Right ventricle myocardium inferior (tissue), 1 donor: ENCODE data around the gene BTRC. TPM values are rescaled to one million over a fixed set of nuclear protein-coding genes. Genes with fewer than 3 reads are reported as not detected.

Experiments used
- ATAC-seq: fragments of 200-7000 bp; cut with Tn5 transposase; one replicate; pipeline ENCODE4 v1.9.1; 2020; ENCODE audit warnings: mild to moderate bottlenecking, moderate library complexity
- DNase-seq: peaks from one replicate; pipeline ENCODE4 v3.0.0; 2021; ENCODE audit errors: missing footprints
- intact Hi-C: fragments of 100-400 bp; cut with DNase I; formaldehyde crosslinking; loops from one replicate; pipeline ENCODE4 v1.11.0; 2022
- total RNA-seq: library from RNA; stranded (reverse); fragmentation: NEBNext Ultra II Directional; extraction: Animal tissue kit (Norgen Biotek cat#: 25700); gene quantifications from one replicate; pipeline ENCODE4 v1.2.1, GENCODE V29; 2021
- donor health status: DM: no; HTN: yes; CAD: no; lungs with severe emphysema.

BTRC gene
- total RNA-seq, 1 donor from 2014 or later = 30.9 TPM

- intact Hi-C loops = no loop called here
- ATAC-seq (no peak), DNase-seq (no peak)
Observed at GRCh38 chr10:101492814-101493213, 138.8 kb downstream of the BTRC start.

- DNase-seq (no peak), ATAC-seq (no peak)
- intact Hi-C loops = no loop called here
Observed at GRCh38 chr10:101493249-101493648, 139.3 kb downstream of the BTRC start.

GRCh38 chr10:101493782-101494281 is 139.9 kb downstream of the BTRC start:
- no peak for DNase-seq
- intact Hi-C loops = no loop called here

GRCh38 chr10:101494650-101495049 is 140.7 kb downstream of the BTRC start:
- intact Hi-C loops = no loop called here
- DNase-seq = no peak
- no peak for ATAC-seq

More at GRCh38 chr10:101493782-101494281, 139.9 kb downstream of the BTRC start:
- ATAC-seq = no peak

GRCh38 chr10:101495324-101495925 is 141.5 kb downstream of the BTRC start:
- DNase-seq (no peak), ATAC-seq (no peak)
- intact Hi-C loops = no loop called here

- no peak for DNase-seq
- intact Hi-C loops = no loop called here
Observed at GRCh38 chr10:101504438-101504837, 150.5 kb downstream of the BTRC start.

GRCh38 chr10:101506829-101507661 is 153.1 kb downstream of the BTRC start:
- ATAC-seq = no peak
- no peak for DNase-seq
- intact Hi-C loops = no loop called here

More at GRCh38 chr10:101504438-101504837, 150.5 kb downstream of the BTRC start:
- ATAC-seq = no peak

GRCh38 chr10:101507828-101508227 is 153.9 kb downstream of the BTRC start:
- ATAC-seq = no peak
- no peak for DNase-seq
- intact Hi-C loops = no loop called here

DNA sequence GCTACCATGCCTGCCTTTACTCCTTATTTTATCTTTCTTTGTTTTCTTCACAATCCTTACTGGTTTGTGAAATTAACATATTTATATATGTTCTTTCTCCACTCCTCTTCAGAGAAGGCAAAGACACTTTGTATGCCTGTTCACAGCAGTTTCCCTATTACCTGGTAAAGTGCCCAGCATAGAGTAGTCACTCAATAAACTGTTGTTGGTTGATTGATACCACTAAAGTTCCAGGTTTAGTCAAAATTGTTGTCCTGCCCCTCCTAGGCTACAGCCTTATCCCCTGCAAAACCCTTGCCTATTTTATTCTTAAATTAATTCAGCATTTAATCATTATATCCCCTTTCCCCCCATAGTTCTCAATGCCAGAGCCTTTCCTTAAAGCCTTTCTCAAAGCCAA is 158.0 kb downstream of the BTRC start:
- intact Hi-C loops = no loop called here
- DNase-seq = no peak
- no peak for ATAC-seq

GRCh38 chr10:101512738-101513137 is 158.8 kb downstream of the BTRC start:
- intact Hi-C loops = no loop called here
- ATAC-seq (no peak), DNase-seq (no peak)

GRCh38 chr10:101513733-101514132 is 159.8 kb downstream of the BTRC start:
- DNase-seq (no peak), ATAC-seq (no peak)
- intact Hi-C loops = no loop called here

GRCh38 chr10:101525848-101526247 is 171.9 kb downstream of the BTRC start:
- intact Hi-C loops = no loop called here
- ATAC-seq (peak; percentile 63), DNase-seq (no peak)

GRCh38 chr10:101529207-101529606 is 175.2 kb downstream of the BTRC start:
- DNase-seq (no peak), ATAC-seq (no peak)
- intact Hi-C loops = no loop called here

GRCh38 chr10:101529725-101530553 is 176.0 kb downstream of the BTRC start:
- DNase-seq (no peak), ATAC-seq (no peak)
- intact Hi-C loops = no loop called here

DNA sequence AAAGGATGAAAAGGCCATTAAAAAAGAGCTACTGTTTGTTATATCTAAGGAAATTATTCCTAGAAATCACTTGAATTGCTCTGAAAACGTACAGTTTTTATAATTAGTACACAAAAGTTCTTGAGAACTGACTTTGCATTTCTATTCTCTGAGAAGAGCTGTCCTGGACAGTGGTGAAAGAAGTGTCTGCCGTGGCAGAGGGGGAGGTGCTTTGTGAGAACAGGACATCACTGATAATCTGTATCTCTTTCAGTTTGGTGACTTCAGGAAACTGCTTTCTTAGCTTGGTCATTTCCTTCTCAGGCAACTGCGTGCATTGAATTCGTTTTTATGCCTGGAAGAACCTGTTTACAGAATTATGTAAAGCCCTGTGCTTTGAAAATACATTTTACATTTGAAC is 182.0 kb downstream of the BTRC start:
- ATAC-seq (no peak), DNase-seq (no peak)
- intact Hi-C loops = no loop called here

DNA sequence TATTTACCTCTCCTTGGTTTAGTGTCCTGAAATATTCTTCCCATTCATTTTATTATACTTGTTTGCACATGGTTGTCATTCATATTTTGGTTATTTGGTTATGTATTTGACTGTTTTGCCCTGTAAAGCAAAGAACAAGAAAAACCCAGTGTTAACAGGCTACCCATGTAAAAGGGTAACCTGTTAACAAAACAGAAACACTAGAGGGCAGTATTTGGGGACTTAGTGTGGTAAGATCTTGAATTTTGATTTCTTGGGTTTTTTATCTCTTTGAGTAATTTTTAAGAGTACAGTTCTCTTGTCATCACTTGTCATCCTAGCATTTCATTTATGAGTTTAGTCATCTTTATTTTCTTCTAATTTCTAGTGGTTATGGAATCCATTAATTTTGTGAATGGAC is 182.8 kb downstream of the BTRC start:
- ATAC-seq (no peak), DNase-seq (no peak)
- intact Hi-C loops = no loop called here

DNA sequence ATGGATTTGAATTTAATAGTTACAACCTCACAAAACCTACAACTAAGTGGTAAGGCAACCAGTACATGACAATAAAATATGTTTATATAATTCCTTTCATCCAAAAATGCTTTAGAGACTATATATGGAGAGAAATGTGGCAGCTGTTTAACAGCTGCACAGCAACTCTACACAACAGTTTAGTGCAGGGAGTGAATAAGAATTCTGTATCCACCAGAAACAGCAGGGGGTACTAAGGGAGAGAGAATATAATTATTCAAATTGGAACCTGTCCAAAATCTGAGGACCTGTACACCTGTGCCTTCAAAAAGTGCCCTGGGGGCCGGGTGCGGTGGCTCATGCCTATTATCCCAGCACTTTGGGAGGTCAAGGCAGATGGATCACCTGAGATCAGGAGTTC is 184.5 kb downstream of the BTRC start:
- no peak for ATAC-seq
- DNase-seq = no peak
- intact Hi-C loops = no loop called here

- ATAC-seq (no peak), DNase-seq (no peak)
- intact Hi-C loops = no loop called here
Observed at GRCh38 chr10:101545898-101546297, 191.9 kb downstream of the BTRC start.

GRCh38 chr10:101550965-101551364 is 197.0 kb downstream of the BTRC start:
- ATAC-seq = no peak
- intact Hi-C loops = no loop called here
- no peak for DNase-seq
